Stimulated activated CD4-positive, alpha-beta T cell treated with anti-CD3 and anti-CD28 coated beads, Interleukin-4, amount 100 ng/mL, for 1 hour (primary cell): Measurements from ENCODE around the gene YPEL2.
"Not testable (repeated sequence)": the region's sequence is repeated elsewhere in the genome, so short reads cannot be mapped to it uniquely, and the experiment has no call there.

Source experiments
- DNase-seq: peaks from one replicate; pipeline ENCODE4 v3.0.0-alpha.2; 2020

Gene YPEL2

GRCh38 chr17:59331129-59331928 is at the start of gene YPEL2:
YPEL2 (plus strand) TSS chr17:59331655; CDS start chr17:59353410, 21,755 bp downstream.
- peak; percentile 90 for DNase-seq

GRCh38 chr17:59284317-59284716 is 47.1 kb upstream of the YPEL2 start:
- DNase-seq: no peak

GRCh38 chr17:59287452-59287851 is 44.0 kb upstream of the YPEL2 start:
- no peak for DNase-seq

- no peak for DNase-seq
Observed at GRCh38 chr17:59287891-59288290, 43.6 kb upstream of the YPEL2 start.

- no peak for DNase-seq
Observed at GRCh38 chr17:59289981-59290301, 41.5 kb upstream of the YPEL2 start.

- DNase-seq: not testable (repeated sequence)
Observed at GRCh38 chr17:59290302-59290998, 41.0 kb upstream of the YPEL2 start.

- no peak for DNase-seq
Observed at GRCh38 chr17:59292174-59292523, 39.3 kb upstream of the YPEL2 start.

- DNase-seq: no peak
Observed at GRCh38 chr17:59296190-59296589, 35.3 kb upstream of the YPEL2 start.

- no peak for DNase-seq
Observed at GRCh38 chr17:59298521-59298920, 32.9 kb upstream of the YPEL2 start.

- no peak for DNase-seq
Observed at GRCh38 chr17:59299400-59300092, 31.9 kb upstream of the YPEL2 start.

GRCh38 chr17:59300941-59301340 is 30.5 kb upstream of the YPEL2 start:
- no peak for DNase-seq

GRCh38 chr17:59304811-59305210 is 26.6 kb upstream of the YPEL2 start:
- DNase-seq: no peak

- no peak for DNase-seq
Observed at GRCh38 chr17:59310263-59310920, 21.1 kb upstream of the YPEL2 start.

GRCh38 chr17:59311051-59311468 is 20.4 kb upstream of the YPEL2 start:
- no peak for DNase-seq

GRCh38 chr17:59311521-59311920 is 19.9 kb upstream of the YPEL2 start:
- not testable (repeated sequence) for DNase-seq

GRCh38 chr17:59315866-59316265 is 15.6 kb upstream of the YPEL2 start:
- no peak for DNase-seq

- no peak for DNase-seq
Observed at GRCh38 chr17:59327121-59327980, 4.1 kb upstream of the YPEL2 start.

GRCh38 chr17:59327981-59328290 is 3.5 kb upstream of the YPEL2 start:
- DNase-seq: no peak

GRCh38 chr17:59328601-59329000 is 2.9 kb upstream of the YPEL2 start:
- DNase-seq: no peak

- peak; percentile 39 for DNase-seq
Observed at GRCh38 chr17:59329176-59330052, 2.0 kb upstream of the YPEL2 start.
